ENCODE measurements around the gene SMAD3.

- TF ChIP-seq CTCF (IDR thresholded peaks at IDR 0.05) (no peak), POLR2A (IDR thresholded peaks at IDR 0.05) (no peak)
Measured at GRCh38 chr15:67091980-67092677, 26.7 kb downstream of the SMAD3 start.
